SU-DHL-6 (cell line): ENCODE measurements around the gene TEAD1.

Source experiments
- H2AFZ ChIP-seq: fragments of 200-600 bp; sonication (generic); 2 replicates; pipeline ENCODE4 v1.6.1; 2014; ENCODE audit warnings: low read depth, mild to moderate bottlenecking, moderate library complexity, mixed read lengths, antibody characterized with exemption, low read length; ENCODE audit not compliant: severe bottlenecking
- H3F3A ChIP-seq: fragments of 200-600 bp; shearing (Covaris generic); 2 replicates; pipeline ENCODE4 v1.6.0; 2016; ENCODE audit warnings: antibody characterized with exemption, mild to moderate bottlenecking; ENCODE audit not compliant: insufficient read depth
- H3K27ac ChIP-seq: fragments of 200-600 bp; sonication (generic); 2 replicates; pipeline ENCODE4 v1.5.1; 2016; ENCODE audit warnings: low read depth, mild to moderate bottlenecking, low read length, moderate library complexity, mixed read lengths
- H3K27me3 ChIP-seq: fragments of 200-600 bp; sonication (generic), shearing (Covaris generic); 2 replicates; pipeline ENCODE4 v1.6.0; 2014; ENCODE audit warnings: mild to moderate bottlenecking, low read length
- H3K36me3 ChIP-seq: fragments of 200-600 bp; sonication (generic); 2 replicates; pipeline ENCODE4 v1.6.1; 2014; ENCODE audit warnings: mild to moderate bottlenecking, low read length, mixed read lengths
- H3K4me2 ChIP-seq: fragments of 300-600, 200-600 bp; shearing (Covaris generic), sonication (generic); 2 replicates; pipeline ENCODE4 v1.6.0; 2014; ENCODE audit warnings: low read length, low read depth, mild to moderate bottlenecking; ENCODE audit not compliant: poor library complexity, severe bottlenecking
- H3K4me3 ChIP-seq: fragments of 200-600 bp; sonication (generic); 2 replicates; pipeline ENCODE4 v1.5.1; 2014; ENCODE audit warnings: antibody characterized with exemption, low read length, mild to moderate bottlenecking, mixed read lengths; ENCODE audit not compliant: insufficient read depth, poor library complexity, severe bottlenecking
- H3K79me2 ChIP-seq: fragments of 200-600 bp; sonication (generic); 2 replicates; pipeline ENCODE4 v1.6.1; 2014; ENCODE audit warnings: mild to moderate bottlenecking, low read length, moderate library complexity; ENCODE audit not compliant: insufficient read depth
- H3K9ac ChIP-seq: fragments of 200-600 bp; sonication (generic); 2 replicates; pipeline ENCODE4 v1.7.0; 2014; ENCODE audit warnings: mild to moderate bottlenecking, low read length
- H3K9me2 ChIP-seq: fragments of 200-600 bp; sonication (generic); replicated peaks from 2 replicates; pipeline ENCODE4 v1.6.1; 2014; ENCODE audit warnings: low read length; ENCODE audit not compliant: insufficient read depth
- H3K9me3 ChIP-seq: fragments of 200-600 bp; sonication (generic); 2 replicates; pipeline ENCODE4 v1.6.1; 2014; ENCODE audit warnings: low read length, mixed read lengths; ENCODE audit not compliant: insufficient read depth
- H4K20me1 ChIP-seq: fragments of 200-600 bp; sonication (generic); 2 replicates; pipeline ENCODE4 v1.6.1; 2014; ENCODE audit warnings: low read depth, mild to moderate bottlenecking, antibody characterized with exemption, low read length, moderate library complexity, mixed read lengths
- EZH2phosphoT487 ChIP-seq: fragments of 200-600 bp; sonication (generic), shearing (Covaris generic); conservative IDR thresholded peaks from 2 replicates; pipeline ENCODE4 v1.6.1; 2018; ENCODE audit warnings: mild to moderate bottlenecking, antibody characterized with exemption, low read length, moderate library complexity, mixed read lengths
- TF ChIP-seq, protein P1 (sequence below): fragments of 200-600 bp; sonication (generic); IDR thresholded peaks from one replicate; pipeline ENCODE4 v1.5.1; 2017; ENCODE audit warnings: antibody characterized with exemption, mild to moderate bottlenecking, low read length, moderate library complexity; ENCODE audit not compliant: insufficient read depth, poor library complexity, severe bottlenecking

TEAD1 gene

DNA sequence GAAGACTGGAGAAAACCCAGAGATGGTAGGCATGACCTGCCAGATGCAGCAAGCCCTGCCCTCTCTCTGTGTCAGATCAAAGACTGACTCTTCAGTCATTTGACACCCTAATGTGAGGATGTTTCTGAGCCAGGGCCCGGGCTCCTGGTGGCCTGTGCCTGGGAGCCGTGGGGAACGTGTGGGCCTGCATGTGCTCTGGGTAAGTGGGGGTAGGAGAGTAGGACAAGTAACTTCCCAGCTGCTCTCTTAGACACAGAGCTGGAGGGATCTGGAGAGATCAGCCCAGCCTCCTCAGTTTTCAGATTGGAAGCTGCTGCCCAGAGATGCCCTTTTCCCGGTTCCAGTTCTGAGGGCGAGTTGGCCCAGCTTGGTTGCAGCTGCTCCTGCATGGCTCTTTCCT lies 110.8 kb downstream of the TEAD1 start:
- Histone ChIP-seq H3F3A (no peaks in the 10 kb centered on the region), H2AFZ (no peak overlapping the region), H3K9me3 (no peaks in the 10 kb centered on the region), H3K79me2 (no peaks in the 10 kb centered on the region), H3K4me2 (no peak overlapping the region), H4K20me1 (no peaks in the 10 kb centered on the region), H3K36me3 (no peaks in the 10 kb centered on the region), H3K27me3 (no peaks in the 10 kb centered on the region), H3K9ac (no peak overlapping the region), H3K27ac (no peak overlapping the region), H3K4me3 (no peak overlapping the region), H3K9me2 (no peaks in the 10 kb centered on the region)
- TF ChIP-seq, protein P1, sequence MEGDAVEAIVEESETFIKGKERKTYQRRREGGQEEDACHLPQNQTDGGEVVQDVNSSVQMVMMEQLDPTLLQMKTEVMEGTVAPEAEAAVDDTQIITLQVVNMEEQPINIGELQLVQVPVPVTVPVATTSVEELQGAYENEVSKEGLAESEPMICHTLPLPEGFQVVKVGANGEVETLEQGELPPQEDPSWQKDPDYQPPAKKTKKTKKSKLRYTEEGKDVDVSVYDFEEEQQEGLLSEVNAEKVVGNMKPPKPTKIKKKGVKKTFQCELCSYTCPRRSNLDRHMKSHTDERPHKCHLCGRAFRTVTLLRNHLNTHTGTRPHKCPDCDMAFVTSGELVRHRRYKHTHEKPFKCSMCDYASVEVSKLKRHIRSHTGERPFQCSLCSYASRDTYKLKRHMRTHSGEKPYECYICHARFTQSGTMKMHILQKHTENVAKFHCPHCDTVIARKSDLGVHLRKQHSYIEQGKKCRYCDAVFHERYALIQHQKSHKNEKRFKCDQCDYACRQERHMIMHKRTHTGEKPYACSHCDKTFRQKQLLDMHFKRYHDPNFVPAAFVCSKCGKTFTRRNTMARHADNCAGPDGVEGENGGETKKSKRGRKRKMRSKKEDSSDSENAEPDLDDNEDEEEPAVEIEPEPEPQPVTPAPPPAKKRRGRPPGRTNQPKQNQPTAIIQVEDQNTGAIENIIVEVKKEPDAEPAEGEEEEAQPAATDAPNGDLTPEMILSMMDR, result no peak
- TF ChIP-seq EZH2phosphoT487, result no peak

DNA sequence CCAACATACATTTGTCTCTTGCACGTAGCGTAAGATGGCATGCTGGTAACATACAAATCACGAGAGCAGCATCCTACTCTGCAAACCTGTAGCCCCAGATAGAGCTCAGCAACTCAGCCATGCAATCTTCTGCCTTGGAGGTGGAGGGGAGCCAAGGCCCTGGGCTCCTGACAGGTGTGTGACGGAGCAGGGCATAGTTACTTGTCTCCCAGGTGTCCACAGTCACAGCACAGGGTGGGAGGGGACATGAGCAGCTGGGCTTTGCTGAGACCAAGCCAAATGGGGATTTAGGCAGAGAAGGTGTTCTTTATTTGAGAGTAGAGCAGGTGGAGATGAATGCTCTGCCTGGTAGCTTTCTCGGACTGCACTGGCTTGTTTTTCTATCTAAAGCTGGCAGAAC lies 111.7 kb downstream of the TEAD1 start:
- Histone ChIP-seq H3K9me3 (no peaks in the 10 kb centered on the region), H4K20me1 (no peaks in the 10 kb centered on the region), H3K27ac (no peak overlapping the region), H3K9ac (no peak overlapping the region), H3K4me3 (no peak overlapping the region), H3K27me3 (no peaks in the 10 kb centered on the region), H3K36me3 (no peaks in the 10 kb centered on the region), H3F3A (no peaks in the 10 kb centered on the region), H3K9me2 (no peaks in the 10 kb centered on the region), H3K79me2 (no peaks in the 10 kb centered on the region), H3K4me2 (no peak overlapping the region), H2AFZ (no peak overlapping the region)
- TF ChIP-seq, protein P1, result no peak
- TF ChIP-seq EZH2phosphoT487, result no peak

DNA sequence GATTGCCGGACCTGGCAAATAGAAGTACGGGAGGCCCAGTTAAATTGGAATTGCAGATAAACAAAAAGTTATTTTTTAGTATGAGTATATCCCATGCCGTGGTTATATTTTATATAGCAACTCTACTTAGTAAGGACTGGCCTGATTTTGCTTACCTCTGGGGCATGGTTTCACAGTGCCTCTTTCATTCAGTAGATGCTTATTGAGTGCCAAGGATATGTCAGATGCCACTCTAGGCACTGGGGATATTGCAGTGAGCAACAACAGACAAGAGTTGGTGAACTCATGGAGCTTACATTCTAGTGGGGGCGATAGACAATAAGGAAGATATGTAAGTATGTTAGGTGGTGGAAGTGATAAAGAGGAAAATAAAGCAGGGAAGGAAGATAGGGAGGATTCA lies 112.2 kb downstream of the TEAD1 start:
- H3K27me3 ChIP-seq, result no peaks in the 10 kb centered on the region
- no peaks in the 10 kb centered on the region for H4K20me1 ChIP-seq
- H3K4me3 ChIP-seq, result no peak overlapping the region
- TF ChIP-seq EZH2phosphoT487, result no peak
- TF ChIP-seq, protein P1, result no peak
- H3K27ac ChIP-seq, result no peak overlapping the region
- H2AFZ ChIP-seq, result no peak overlapping the region
- H3K9me3 ChIP-seq, result no peaks in the 10 kb centered on the region
- H3K4me2 ChIP-seq, result no peak overlapping the region
- no peaks in the 10 kb centered on the region for H3K36me3 ChIP-seq
- no peak overlapping the region for H3K9ac ChIP-seq
- H3F3A ChIP-seq, result no peaks in the 10 kb centered on the region
- no peaks in the 10 kb centered on the region for H3K79me2 ChIP-seq
- no peaks in the 10 kb centered on the region for H3K9me2 ChIP-seq
